ENCODE measurements around the gene CD58.
A peak's percentile ranks its signal among the peaks of the same experiment; 100 is the strongest.

The CD58 gene

GRCh38 chr1:116472431-116472961, 98.3 kb downstream of the CD58 start (continued):
- TF ChIP-seq PRDM10 (tag by site-specific recombination; IDR thresholded peaks at IDR 0.05) (peak; percentile 60; the same call in 1 of the 2 replicates), KLF9 (tag by site-specific recombination; IDR thresholded peaks at IDR 0.05; ENCODE audit: low read depth) (0 out of 2 replicates have a peak, but pooled peaks have one; percentile 11), ZNF843 (tag by site-specific recombination; IDR thresholded peaks at IDR 0.05) (peak; percentile 96), ZNF610 (tag by site-specific recombination; IDR thresholded peaks at IDR 0.05; ENCODE audit: borderline replicate concordance) (peak; percentile 77; the same call in 1 of the 2 replicates), ZNF18 (tag by site-specific recombination; IDR thresholded peaks at IDR 0.05) (peak; percentile 90), ZBTB17 (tag by site-specific recombination; IDR thresholded peaks at IDR 0.05) (peak; percentile 72), FEZF1 (tag by site-specific recombination; IDR thresholded peaks at IDR 0.05) (peak; percentile 99)

GRCh38 chr1:116471241-116471640, 99.6 kb downstream of the CD58 start:
- no peaks in the 10 kb centered on the region for H3K9me3 ChIP-seq (ENCODE audit: control insufficient read depth, insufficient read depth, low read depth, low read length)
- no peaks in the 10 kb centered on the region for H3K36me3 ChIP-seq (ENCODE audit: control insufficient read depth in 2 of 2, insufficient read depth in 1 of 2, low read length in 2 of 2)
- TF ChIP-seq ZNF501 (tag by site-specific recombination; IDR thresholded peaks at IDR 0.05) (no peak), ZBTB20 (tag by site-specific recombination; IDR thresholded peaks at IDR 0.05) (peak; percentile 93)
- H3K4me1 ChIP-seq (ENCODE audit: control insufficient read depth, insufficient read depth, low read length) = peaks cover 10% of the 10 kb centered on the region
- no peak overlapping the region for H3K27ac ChIP-seq (ENCODE audit: extremely low read depth, low read depth, low read length)
- H3K4me3 ChIP-seq (ENCODE audit: low read depth, low read length) = no peak overlapping the region
- ChIA-PET POLR2A (no interaction called here), CTCF (interaction anchor here (1.5 to 3.0 kb wide), 3 partner anchors 28 to 332 kb away, joined by 5 to 10 read pairs (median 8); no protein-coding TSS in a partner anchor)

- Histone ChIP-seq H3K27ac (ENCODE audit: extremely low read depth, low read depth, low read length) (no peak overlapping the region), H3K36me3 (ENCODE audit: control insufficient read depth in 2 of 2, insufficient read depth in 1 of 2, low read length in 2 of 2) (no peaks in the 10 kb centered on the region), H3K4me1 (ENCODE audit: control insufficient read depth, insufficient read depth, low read length) (peaks cover 6% of the 10 kb centered on the region), H3K9me3 (ENCODE audit: control insufficient read depth, insufficient read depth, low read depth, low read length) (no peaks in the 10 kb centered on the region), H3K4me3 (ENCODE audit: low read depth, low read length) (no peak overlapping the region)
- CTCF ChIA-PET = interaction anchor here (3.0 kb wide), 1 partner anchor 332 kb away, joined by 10 read pairs; no protein-coding TSS in a partner anchor
- POLR2A ChIA-PET = no interaction called here
- no peak for TF ChIP-seq ZNF837 (tag by site-specific recombination; IDR thresholded peaks at IDR 0.05)
- TF ChIP-seq SCRT2 (tag by site-specific recombination; IDR thresholded peaks at IDR 0.05) = no peak
- TF ChIP-seq ZNF510 (tag by site-specific recombination; IDR thresholded peaks at IDR 0.05; ENCODE audit: insufficient replicate concordance) = no peak
- no peak for TF ChIP-seq ZNF776 (tag by site-specific recombination; IDR thresholded peaks at IDR 0.05; ENCODE audit: borderline replicate concordance)
- TF ChIP-seq ZNF280C (tag by site-specific recombination; IDR thresholded peaks at IDR 0.05) = no peak
- no peak for TF ChIP-seq ZNF155 (tag by site-specific recombination; IDR thresholded peaks at IDR 0.05)
- TF ChIP-seq ZNF202 (tag by site-specific recombination; IDR thresholded peaks at IDR 0.05; ENCODE audit: borderline replicate concordance) = no peak
- TF ChIP-seq ZNF513 (tag by site-specific recombination; IDR thresholded peaks at IDR 0.05) = no peak
- no peak for TF ChIP-seq ZSCAN18 (tag by site-specific recombination; IDR thresholded peaks at IDR 0.05)
- TF ChIP-seq OVOL3 (tag by site-specific recombination; IDR thresholded peaks at IDR 0.05) = no peak
- no peak for TF ChIP-seq PBX3 (CRISPR knock-in tag; IDR thresholded peaks at IDR 0.05)
Observed at GRCh38 chr1:116470671-116471070, 100.2 kb downstream of the CD58 start.

Data from HEK293 (cell line).